HepG2 (cell line): ENCODE results near the gene CPEB4. TPM values are rescaled to one million over a fixed set of nuclear protein-coding genes. Genes with fewer than 3 reads are reported as not detected.

Source experiments
- ASH2L ChIP-seq: fragments of 300-600, 200-600 bp; sonication (generic); IDR thresholded peaks from 2 replicates; pipeline ENCODE4 v1.7.0; 2017; ENCODE audit warnings: low read depth, mild to moderate bottlenecking, moderate library complexity, mixed read lengths, low read length; ENCODE audit not compliant: insufficient read length
- BHLHE40 ChIP-seq: IDR thresholded peaks from 2 replicates; pipeline ENCODE4 v1.6.1; 2011; ENCODE audit warnings: low read length, improper control_type of control experiment
- EP300 ChIP-seq, 3 experiments: sonication (generic) in 1 of 3; formaldehyde crosslinking in 1 of 3; IDR thresholded peaks; 2 replicates each; pipeline versions ENCODE4 v1.5.1 to v1.6.1; 2011 to 2020; ENCODE audit warnings: low read depth in 2 of 3, low read length in 2 of 3, borderline replicate concordance in 1 of 3, improper control_type of control experiment in 1 of 3, mild to moderate bottlenecking in 1 of 3, missing genetic modification reagents in 1 of 3, moderate library complexity in 1 of 3
- FOXP1 ChIP-seq, 2 experiments: fragments of 450-650 bp in 1 of 2; IDR thresholded peaks; 2 replicates each; pipeline ENCODE4 v1.6.1; 2017 to 2018; ENCODE audit warnings: antibody characterized with exemption in 1 of 2
- GABPB1 ChIP-seq: IDR thresholded peaks from 2 replicates; pipeline ENCODE4 v1.6.1; 2016; ENCODE audit warnings: mild to moderate bottlenecking, missing genetic modification reagents, moderate library complexity, missing compliant biosample characterization
- HDAC1 ChIP-seq: sonication (generic); formaldehyde crosslinking; IDR thresholded peaks from 2 replicates; pipeline ENCODE4 v1.5.1; 2020; ENCODE audit warnings: mild to moderate bottlenecking, missing genetic modification reagents
- HDAC2 ChIP-seq: sonication (generic); formaldehyde crosslinking; IDR thresholded peaks from 2 replicates; pipeline ENCODE4 v1.4.0; 2020; ENCODE audit warnings: missing genetic modification reagents
- HOXA9 ChIP-seq: sonication (generic); formaldehyde crosslinking; IDR thresholded peaks from 2 replicates; pipeline ENCODE4 v1.8.1; 2022; ENCODE audit warnings: missing genetic modification reagents, mild to moderate bottlenecking, moderate library complexity, borderline replicate concordance
- MED8 ChIP-seq: sonication (generic); formaldehyde crosslinking; IDR thresholded peaks from 2 replicates; pipeline ENCODE4 v1.8.1; 2023; ENCODE audit warnings: mild to moderate bottlenecking, missing genetic modification reagents; ENCODE audit not compliant: insufficient replicate concordance
- NFATC3 ChIP-seq: sonication (generic); formaldehyde crosslinking; IDR thresholded peaks from 2 replicates; pipeline ENCODE4 v1.5.1; 2020; ENCODE audit warnings: mild to moderate bottlenecking, missing genetic modification reagents
- NRL ChIP-seq: sonication (generic); formaldehyde crosslinking; IDR thresholded peaks from 2 replicates; pipeline ENCODE4 v1.5.0; 2020; ENCODE audit warnings: missing genetic modification reagents, mild to moderate bottlenecking, moderate library complexity, borderline replicate concordance
- POGK ChIP-seq: sonication (generic); formaldehyde crosslinking; conservative IDR thresholded peaks from 2 replicates; pipeline ENCODE4 v1.8.0; 2022; ENCODE audit warnings: mild to moderate bottlenecking, moderate library complexity, missing genetic modification reagents
- RELA ChIP-seq: sonication (generic); formaldehyde crosslinking; IDR thresholded peaks from 2 replicates; pipeline ENCODE4 v1.4.0; 2020; ENCODE audit warnings: missing genetic modification reagents
- RFXAP ChIP-seq: sonication (generic); formaldehyde crosslinking; IDR thresholded peaks from 2 replicates; pipeline ENCODE4 v1.4.0; 2020; ENCODE audit warnings: missing genetic modification reagents, borderline replicate concordance
- SAFB2 ChIP-seq: sonication (generic); formaldehyde crosslinking; IDR thresholded peaks from 2 replicates; pipeline ENCODE4 v1.5.1; 2020; ENCODE audit warnings: missing genetic modification reagents, low read depth, mild to moderate bottlenecking, borderline replicate concordance
- SALL1 ChIP-seq: sonication (generic); formaldehyde crosslinking; IDR thresholded peaks from 2 replicates; pipeline ENCODE4 v1.8.0; 2022; ENCODE audit warnings: mild to moderate bottlenecking, missing genetic modification reagents
- SAP130 ChIP-seq: IDR thresholded peaks from 2 replicates; pipeline ENCODE4 v1.6.1; 2016; ENCODE audit warnings: low read depth
- SMAD3 ChIP-seq: sonication (generic); formaldehyde crosslinking; IDR thresholded peaks from 2 replicates; pipeline ENCODE4 v1.4.0; 2020; ENCODE audit warnings: missing genetic modification reagents
- TBX2 ChIP-seq: sonication (generic); formaldehyde crosslinking; IDR thresholded peaks from 2 replicates; pipeline ENCODE4 v1.5.0; 2020; ENCODE audit warnings: missing genetic modification reagents, mild to moderate bottlenecking, borderline replicate concordance
- TBX3 ChIP-seq: fragments of 450-650 bp; IDR thresholded peaks from 2 replicates; pipeline ENCODE4 v1.6.1; 2017; ENCODE audit warnings: antibody characterized with exemption, mild to moderate bottlenecking, inconsistent platforms, borderline replicate concordance
- ZFP37 ChIP-seq: sonication (generic); formaldehyde crosslinking; IDR thresholded peaks from 2 replicates; pipeline ENCODE4 v1.4.0; 2020; ENCODE audit warnings: missing genetic modification reagents, borderline replicate concordance
- ZMYM2 ChIP-seq: sonication (generic); formaldehyde crosslinking; IDR thresholded peaks from 2 replicates; pipeline ENCODE4 v1.8.0; 2022; ENCODE audit warnings: mild to moderate bottlenecking, missing genetic modification reagents
- ZNF143 ChIP-seq: sonication (generic); formaldehyde crosslinking; IDR thresholded peaks from 2 replicates; pipeline ENCODE4 v1.4.0; 2020; ENCODE audit warnings: missing genetic modification reagents
- ZNF670 ChIP-seq: sonication (generic); formaldehyde crosslinking; IDR thresholded peaks from 2 replicates; pipeline ENCODE4 v1.8.0; 2022; ENCODE audit warnings: mild to moderate bottlenecking, missing genetic modification reagents, borderline replicate concordance
- ZNF792 ChIP-seq: IDR thresholded peaks from 2 replicates; pipeline ENCODE4 v1.6.1; 2016
- polyA plus RNA-seq, 8 experiments: library from polyadenylated mRNA; depleted of rRNA in 3 of 8; stranded (reverse) in 7 of 8; unstranded in 1 of 8; fragments of >200 nt; fragmentation: Illumina TruSeq in 4 of 8; extraction: Trizol in 4 of 8; gene quantifications; 2 replicates each; pipeline versions ENCODE4 v1.2.1 to v1.2.3, GENCODE V29; 2011 to 2016; ENCODE audit warnings: low read depth in 4 of 8, missing spikeins in 1 of 8, mixed read lengths in 1 of 8; ENCODE audit not compliant: insufficient read depth in 1 of 8
- total RNA-seq, 5 experiments: library from RNA; depleted of rRNA; stranded (reverse); fragments of >200 nt; fragmentation: Illumina TruSeq; extraction: Trizol; gene quantifications; 2 replicates each; pipeline ENCODE4 v1.2.3, GENCODE V29; 2016; ENCODE audit warnings: low read depth in 1 of 5
- TF ChIP-seq, protein P1 (sequence below): sonication (generic); formaldehyde crosslinking; conservative IDR thresholded peaks from 2 replicates; pipeline ENCODE4 v1.4.0; 2020; ENCODE audit warnings: missing genetic modification reagents

Gene CPEB4
- total and polyA plus RNA-seq, 2 of the 13 experiments (the other 11 are each of a cell fraction or from before 2014, with no cell fraction given) = 7.7 to 26.7 TPM

- no peak for TF ChIP-seq NFATC3
- TF ChIP-seq, protein P1, sequence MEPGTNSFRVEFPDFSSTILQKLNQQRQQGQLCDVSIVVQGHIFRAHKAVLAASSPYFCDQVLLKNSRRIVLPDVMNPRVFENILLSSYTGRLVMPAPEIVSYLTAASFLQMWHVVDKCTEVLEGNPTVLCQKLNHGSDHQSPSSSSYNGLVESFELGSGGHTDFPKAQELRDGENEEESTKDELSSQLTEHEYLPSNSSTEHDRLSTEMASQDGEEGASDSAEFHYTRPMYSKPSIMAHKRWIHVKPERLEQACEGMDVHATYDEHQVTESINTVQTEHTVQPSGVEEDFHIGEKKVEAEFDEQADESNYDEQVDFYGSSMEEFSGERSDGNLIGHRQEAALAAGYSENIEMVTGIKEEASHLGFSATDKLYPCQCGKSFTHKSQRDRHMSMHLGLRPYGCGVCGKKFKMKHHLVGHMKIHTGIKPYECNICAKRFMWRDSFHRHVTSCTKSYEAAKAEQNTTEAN (CRISPR knock-in tag) = 0 out of 2 replicates have a peak, but pooled peaks have one; percentile 70
- TF ChIP-seq SMAD3 = peak; percentile 88
- peak; percentile 57; the same call in 1 of the 2 replicates for TF ChIP-seq HDAC1 (CRISPR knock-in tag)
- no peak for TF ChIP-seq SAFB2
- TF ChIP-seq ASH2L = peak; percentile 64
- peak; percentile 33; the same call in 1 of the 2 replicates for TF ChIP-seq ZMYM2 (CRISPR knock-in tag)
- TF ChIP-seq ZFP37 = no peak
- no peak for TF ChIP-seq RELA (CRISPR knock-in tag)
- TF ChIP-seq ZNF792 (CRISPR knock-in tag) = peak; percentile 74; the same call in 1 of the 2 replicates
- peak; percentile 68; the same call in 1 of the 2 replicates for TF ChIP-seq ZNF670 (CRISPR knock-in tag)
- TF ChIP-seq NRL (CRISPR knock-in tag) = no peak; the same call in 1 of the 2 replicates
- TF ChIP-seq SALL1 (CRISPR knock-in tag) = peak; percentile 79
- TF ChIP-seq TBX2 (CRISPR knock-in tag) = peak; percentile 56; the same call in 1 of the 2 replicates
- peak; percentile 91 for TF ChIP-seq SAP130 (CRISPR knock-in tag)
- TF ChIP-seq GABPB1 (CRISPR knock-in tag) = peak; percentile 45
- TF ChIP-seq ZNF143 (CRISPR knock-in tag) = no peak
- peak; percentile 94 for TF ChIP-seq FOXP1 (IDR thresholded peaks at IDR 0.05)
- TF ChIP-seq FOXP1 (CRISPR knock-in tag; IDR thresholded peaks at IDR 0.05) = peak; percentile 98
- peak; percentile 69 for TF ChIP-seq MED8 (CRISPR knock-in tag)
- TF ChIP-seq TBX3 = 0 out of 2 replicates have a peak, but pooled peaks have one; percentile 18
- 0 out of 2 replicates have a peak, but pooled peaks have one; percentile 47 for TF ChIP-seq POGK (CRISPR knock-in tag)
- peak in 1 of 2 experiments; percentile 95; a peak in 2 of 4 replicates for TF ChIP-seq EP300 (IDR thresholded peaks at IDR 0.05; ENCODE audit: low read depth in 2 of 2, low read length in 2 of 2)
- peak; percentile 93 for TF ChIP-seq EP300 (CRISPR knock-in tag; IDR thresholded peaks at IDR 0.05; ENCODE audit: borderline replicate concordance)
- peak; percentile 78; the same call in 1 of the 2 replicates for TF ChIP-seq HDAC2 (CRISPR knock-in tag)
- no peak for TF ChIP-seq RFXAP (CRISPR knock-in tag)
- peak; percentile 76 for TF ChIP-seq BHLHE40
- no peak for TF ChIP-seq HOXA9 (CRISPR knock-in tag)
Measured at GRCh38 chr5:173969167-173970049, 81.3 kb downstream of the CPEB4 start (continued).
